ENCODE results near the gene FANCE. TPM values are rescaled to one million over a fixed set of nuclear protein-coding genes. Genes with fewer than 3 reads are reported as not detected.

FANCE gene
- total RNA-seq, 2 experiments from 2014 or later, result 1.6 to 1.7 TPM

DNA sequence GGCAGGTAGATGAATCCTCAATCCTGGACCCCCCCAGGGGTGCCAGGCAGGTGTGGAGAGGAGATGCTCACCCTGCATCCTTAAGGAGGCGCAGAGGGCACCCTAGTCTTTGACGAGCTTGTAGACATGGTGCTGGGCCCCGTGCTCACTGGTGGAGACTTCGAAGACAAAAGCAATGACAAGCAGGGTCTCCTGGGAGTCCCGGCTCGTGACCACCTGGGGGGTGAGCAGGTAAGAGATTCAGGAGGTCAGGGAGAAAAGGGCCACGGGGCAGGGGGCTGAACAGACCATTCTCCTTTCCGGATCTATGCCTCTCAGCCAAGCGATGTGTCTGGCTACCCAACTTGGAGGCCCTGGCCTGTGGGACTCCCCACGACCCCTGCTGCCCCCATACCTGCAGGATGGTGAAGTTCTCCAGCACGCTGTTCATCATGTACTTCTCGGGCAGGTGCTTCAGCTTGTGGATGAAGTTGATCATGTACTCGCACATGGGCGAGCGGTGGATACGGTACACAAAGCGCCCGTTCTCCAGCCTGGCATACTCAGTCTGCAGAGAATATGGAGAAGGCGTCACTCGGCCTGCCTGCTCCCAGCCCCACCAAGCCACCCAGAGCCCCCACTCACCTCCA, 22.9 kb downstream of the FANCE start:
- Mint-ChIP-seq H3K4me3 (no peak overlapping the region), H3K36me3 (ENCODE audit: low read depth) (peaks cover 25% of the 10 kb centered on the region), H3K9me3 (no peaks in the 10 kb centered on the region), H3K27ac (no peak overlapping the region), H3K4me1 (ENCODE audit: low read depth) (peaks cover 19% of the 10 kb centered on the region), H3K27me3 (no peaks in the 10 kb centered on the region)
- intact Hi-C loops (cut with DNase I, micrococcal nuclease), result loop anchor here in 1 of 2 experiments (5.0 kb wide), 1 partner anchor 262 kb away; the partner anchor contains the start of gene ARMC12
- TF ChIP-seq, protein P1, sequence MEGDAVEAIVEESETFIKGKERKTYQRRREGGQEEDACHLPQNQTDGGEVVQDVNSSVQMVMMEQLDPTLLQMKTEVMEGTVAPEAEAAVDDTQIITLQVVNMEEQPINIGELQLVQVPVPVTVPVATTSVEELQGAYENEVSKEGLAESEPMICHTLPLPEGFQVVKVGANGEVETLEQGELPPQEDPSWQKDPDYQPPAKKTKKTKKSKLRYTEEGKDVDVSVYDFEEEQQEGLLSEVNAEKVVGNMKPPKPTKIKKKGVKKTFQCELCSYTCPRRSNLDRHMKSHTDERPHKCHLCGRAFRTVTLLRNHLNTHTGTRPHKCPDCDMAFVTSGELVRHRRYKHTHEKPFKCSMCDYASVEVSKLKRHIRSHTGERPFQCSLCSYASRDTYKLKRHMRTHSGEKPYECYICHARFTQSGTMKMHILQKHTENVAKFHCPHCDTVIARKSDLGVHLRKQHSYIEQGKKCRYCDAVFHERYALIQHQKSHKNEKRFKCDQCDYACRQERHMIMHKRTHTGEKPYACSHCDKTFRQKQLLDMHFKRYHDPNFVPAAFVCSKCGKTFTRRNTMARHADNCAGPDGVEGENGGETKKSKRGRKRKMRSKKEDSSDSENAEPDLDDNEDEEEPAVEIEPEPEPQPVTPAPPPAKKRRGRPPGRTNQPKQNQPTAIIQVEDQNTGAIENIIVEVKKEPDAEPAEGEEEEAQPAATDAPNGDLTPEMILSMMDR (IDR thresholded peaks at IDR 0.05), result no peak
- POLR2A ChIA-PET, result no interaction called here
- Histone ChIP-seq H3K36me3 (ENCODE audit: insufficient read depth, low read length) (peaks cover 38% of the 10 kb centered on the region), H3K27me3 (ENCODE audit: control insufficient read depth in 1 of 2, insufficient read depth in 2 of 2, low read length in 2 of 2) (no peaks in the 10 kb centered on the region), H3K9me3 (ENCODE audit: control insufficient read depth in 1 of 2, insufficient read depth in 1 of 2, low read length in 2 of 2) (no peaks in the 10 kb centered on the region), H3K4me1 (ENCODE audit: insufficient read depth, low read length) (peaks cover 22% of the 10 kb centered on the region), H3K4me3 (ENCODE audit: low read length) (no peak overlapping the region), H3K27ac (ENCODE audit: low read depth in 1 of 2, low read length in 2 of 2) (no peak overlapping the region)
- CTCF ChIA-PET, result no interaction called here
- DNase-seq, result no peak
- no peak for ATAC-seq (ENCODE audit: poor library complexity)

DNA sequence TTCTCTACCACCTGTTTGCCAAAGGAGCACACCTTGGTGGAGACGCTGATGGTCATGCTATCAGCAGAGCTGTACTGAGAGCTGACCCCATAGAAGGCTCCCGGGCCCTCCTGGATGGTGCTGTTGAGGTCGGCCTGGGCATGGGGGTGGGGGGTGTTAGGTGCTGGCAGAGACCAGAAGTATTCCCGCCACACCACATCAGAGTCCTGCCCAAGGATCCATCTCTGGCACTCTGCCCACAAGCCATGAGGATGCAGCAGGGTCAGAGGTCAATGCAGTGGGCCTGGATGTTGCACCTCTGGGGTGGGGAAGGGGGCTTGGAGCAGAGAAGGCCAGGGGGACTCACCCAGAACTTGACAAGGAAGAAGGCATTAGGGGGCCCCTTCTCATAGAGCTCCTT, 23.4 kb downstream of the FANCE start:
- H3K27me3 Mint-ChIP-seq, result no peaks in the 10 kb centered on the region
- H3K4me1 Mint-ChIP-seq (ENCODE audit: low read depth), result peaks cover 14% of the 10 kb centered on the region
- DNase-seq (no peak), ATAC-seq (ENCODE audit: poor library complexity) (no peak)
- Histone ChIP-seq H3K36me3 (ENCODE audit: insufficient read depth, low read length) (peaks cover 32% of the 10 kb centered on the region), H3K27me3 (ENCODE audit: control insufficient read depth in 1 of 2, insufficient read depth in 2 of 2, low read length in 2 of 2) (no peaks in the 10 kb centered on the region), H3K27ac (ENCODE audit: low read depth in 1 of 2, low read length in 2 of 2) (no peak overlapping the region), H3K9me3 (ENCODE audit: control insufficient read depth in 1 of 2, insufficient read depth in 1 of 2, low read length in 2 of 2) (no peaks in the 10 kb centered on the region), H3K4me1 (ENCODE audit: insufficient read depth, low read length) (peaks cover 17% of the 10 kb centered on the region), H3K4me3 (ENCODE audit: low read length) (no peak overlapping the region)
- ChIA-PET POLR2A (no interaction called here), CTCF (no interaction called here)
- no peak overlapping the region for H3K27ac Mint-ChIP-seq
- TF ChIP-seq, protein P1 (IDR thresholded peaks at IDR 0.05), result no peak
- H3K4me3 Mint-ChIP-seq, result no peak overlapping the region
- intact Hi-C loops (cut with DNase I, micrococcal nuclease), result no loop called here
- H3K9me3 Mint-ChIP-seq, result no peaks in the 10 kb centered on the region
- H3K36me3 Mint-ChIP-seq (ENCODE audit: low read depth), result peaks cover 19% of the 10 kb centered on the region

DNA sequence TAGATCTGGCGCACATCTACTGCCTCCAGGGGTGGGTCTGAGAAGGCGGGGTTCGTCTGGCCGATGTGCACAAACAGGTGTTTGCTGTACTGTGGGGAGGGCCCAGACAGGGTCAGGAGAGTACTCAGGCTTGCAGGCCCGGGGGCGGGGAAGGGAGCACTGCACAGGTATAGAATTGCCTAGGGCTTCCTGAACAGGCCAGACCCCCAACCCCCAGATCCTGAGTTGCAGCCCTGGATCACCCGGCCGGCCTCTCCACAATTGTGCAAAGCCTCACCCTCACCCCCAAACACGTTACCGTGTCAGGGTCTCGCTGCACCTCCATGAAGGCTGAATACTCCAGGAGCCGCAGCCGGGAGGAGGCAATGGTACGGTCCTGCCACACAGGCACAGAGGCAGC, 23.9 kb downstream of the FANCE start:
- DNase-seq (no peak), ATAC-seq (ENCODE audit: poor library complexity) (no peak)
- Mint-ChIP-seq H3K27ac (no peak overlapping the region), H3K4me1 (ENCODE audit: low read depth) (peaks cover 9% of the 10 kb centered on the region), H3K4me3 (no peak overlapping the region), H3K36me3 (ENCODE audit: low read depth) (peaks cover 15% of the 10 kb centered on the region), H3K9me3 (no peaks in the 10 kb centered on the region), H3K27me3 (no peaks in the 10 kb centered on the region)
- no peak overlapping the region for H3K4me3 ChIP-seq (ENCODE audit: low read length)
- intact Hi-C loops (cut with DNase I, micrococcal nuclease), result no loop called here
- H3K36me3 ChIP-seq (ENCODE audit: insufficient read depth, low read length), result peaks cover 28% of the 10 kb centered on the region
- ChIA-PET POLR2A (interaction anchor here (1.1 kb wide), 1 partner anchor 23 kb away, joined by 3 read pairs; no protein-coding TSS in a partner anchor), CTCF (no interaction called here)
- TF ChIP-seq, protein P1 (IDR thresholded peaks at IDR 0.05), result no peak
- no peaks in the 10 kb centered on the region for H3K27me3 ChIP-seq (ENCODE audit: control insufficient read depth in 1 of 2, insufficient read depth in 2 of 2, low read length in 2 of 2)
- H3K27ac ChIP-seq (ENCODE audit: low read depth in 1 of 2, low read length in 2 of 2), result no peak overlapping the region
- peaks cover 13% of the 10 kb centered on the region for H3K4me1 ChIP-seq (ENCODE audit: insufficient read depth, low read length)
- no peaks in the 10 kb centered on the region for H3K9me3 ChIP-seq (ENCODE audit: control insufficient read depth in 1 of 2, insufficient read depth in 1 of 2, low read length in 2 of 2)

Data from CD4-positive, alpha-beta T cell (primary cell).